ENCODE measurements around the gene RGR.

RGR gene, protein sequence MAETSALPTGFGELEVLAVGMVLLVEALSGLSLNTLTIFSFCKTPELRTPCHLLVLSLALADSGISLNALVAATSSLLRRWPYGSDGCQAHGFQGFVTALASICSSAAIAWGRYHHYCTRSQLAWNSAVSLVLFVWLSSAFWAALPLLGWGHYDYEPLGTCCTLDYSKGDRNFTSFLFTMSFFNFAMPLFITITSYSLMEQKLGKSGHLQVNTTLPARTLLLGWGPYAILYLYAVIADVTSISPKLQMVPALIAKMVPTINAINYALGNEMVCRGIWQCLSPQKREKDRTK

DNA sequence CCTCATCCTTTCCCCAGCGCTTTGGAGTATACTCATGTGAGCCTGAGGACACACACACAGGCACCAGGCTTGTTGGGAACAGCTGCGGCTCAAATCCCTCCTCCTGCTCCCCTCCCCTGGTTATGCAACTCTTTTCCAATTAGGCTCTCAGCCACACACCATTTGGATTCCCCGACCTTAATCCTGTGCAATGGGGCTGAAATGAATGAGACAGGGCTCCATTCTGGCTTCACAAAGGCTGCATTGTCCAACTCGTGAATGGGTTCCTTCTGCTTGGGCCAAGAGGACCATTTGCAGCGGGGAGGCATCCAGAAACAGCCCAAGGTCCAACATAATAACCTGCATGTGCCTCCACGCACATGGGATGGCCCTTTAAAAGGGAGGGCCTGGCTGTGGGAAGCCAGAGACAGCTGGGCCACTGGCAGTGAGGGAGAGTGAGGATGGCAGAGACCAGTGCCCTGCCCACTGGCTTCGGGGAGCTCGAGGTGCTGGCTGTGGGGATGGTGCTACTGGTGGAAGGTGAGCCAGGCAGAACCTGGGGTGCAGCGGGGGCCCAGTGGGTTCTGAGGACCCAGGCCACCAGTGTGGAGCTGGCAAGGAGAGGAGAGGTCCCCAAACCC, at the start of gene RGR:
RGR (plus strand) TSS at position 403 of the 620 bp plus-strand sequence; CDS start at position 441, 38 bp downstream.
- DNase-seq (ENCODE audit: low read depth in 1 of 2, low spot score in 1 of 2): no peak

DNA sequence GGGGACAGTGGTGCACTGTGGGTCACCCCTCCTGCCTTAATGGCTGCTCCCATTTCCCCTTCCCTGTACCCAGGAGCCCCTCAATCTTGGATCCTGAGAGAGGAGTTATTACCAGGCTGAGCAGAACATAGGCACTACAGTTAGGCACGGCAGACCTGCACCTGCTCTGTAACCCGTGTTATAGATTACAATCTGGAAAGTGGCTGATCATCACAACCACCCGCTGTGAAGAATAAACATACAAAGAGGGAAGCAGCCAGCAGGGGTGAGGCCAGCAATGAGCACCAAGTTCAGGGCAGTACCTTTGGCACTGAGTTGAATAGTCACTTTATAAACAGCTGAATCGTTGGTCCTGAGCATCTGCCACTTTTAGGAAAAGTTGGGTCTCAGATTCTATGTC, 48.8 kb upstream of the RGR start:
- no peak for DNase-seq (ENCODE audit: low read depth in 1 of 2, low spot score in 1 of 2)

DNA sequence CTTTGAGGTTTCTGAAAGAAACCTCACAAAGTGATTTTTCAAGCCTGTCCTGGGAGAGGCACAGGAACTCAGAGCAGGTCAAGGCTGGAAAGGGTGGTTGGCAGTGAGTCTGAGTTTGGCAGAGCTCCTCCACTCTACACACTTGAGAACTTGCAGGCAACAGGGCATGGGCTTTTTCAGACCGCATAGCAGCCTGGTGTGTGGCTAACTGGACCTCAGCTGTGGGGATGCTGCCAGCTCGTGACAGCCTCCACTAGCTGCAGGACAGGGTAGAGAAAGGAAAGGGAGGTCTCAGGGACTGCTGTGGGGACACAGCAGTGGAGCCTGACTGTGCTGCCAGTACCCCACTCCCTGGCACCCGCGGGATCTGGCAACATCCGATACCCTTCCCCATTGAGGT, 47.9 kb upstream of the RGR start:
- no peak for DNase-seq (ENCODE audit: low read depth in 1 of 2, low spot score in 1 of 2)

DNA sequence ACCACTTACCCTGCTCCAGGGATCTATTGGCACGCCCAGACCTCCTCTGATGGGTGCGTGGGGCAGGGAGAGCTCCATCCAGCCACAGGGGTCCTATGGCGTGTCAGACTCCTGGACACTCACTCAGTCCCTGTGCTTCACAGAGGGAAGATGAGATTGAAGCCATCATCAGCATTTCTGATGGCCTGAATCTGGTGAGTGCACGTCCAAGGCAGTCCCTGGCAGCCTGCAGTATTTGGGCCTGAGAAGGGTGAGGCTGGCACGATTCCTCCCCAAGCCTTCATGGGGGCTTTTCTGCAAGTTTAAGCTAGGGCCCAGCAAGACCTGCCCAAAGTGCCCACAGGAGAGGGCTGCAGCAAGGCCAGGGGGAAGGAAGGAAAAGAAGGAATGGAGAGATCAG, 47.2 kb upstream of the RGR start:
- no peak for DNase-seq (ENCODE audit: low read depth in 1 of 2, low spot score in 1 of 2)

DNA sequence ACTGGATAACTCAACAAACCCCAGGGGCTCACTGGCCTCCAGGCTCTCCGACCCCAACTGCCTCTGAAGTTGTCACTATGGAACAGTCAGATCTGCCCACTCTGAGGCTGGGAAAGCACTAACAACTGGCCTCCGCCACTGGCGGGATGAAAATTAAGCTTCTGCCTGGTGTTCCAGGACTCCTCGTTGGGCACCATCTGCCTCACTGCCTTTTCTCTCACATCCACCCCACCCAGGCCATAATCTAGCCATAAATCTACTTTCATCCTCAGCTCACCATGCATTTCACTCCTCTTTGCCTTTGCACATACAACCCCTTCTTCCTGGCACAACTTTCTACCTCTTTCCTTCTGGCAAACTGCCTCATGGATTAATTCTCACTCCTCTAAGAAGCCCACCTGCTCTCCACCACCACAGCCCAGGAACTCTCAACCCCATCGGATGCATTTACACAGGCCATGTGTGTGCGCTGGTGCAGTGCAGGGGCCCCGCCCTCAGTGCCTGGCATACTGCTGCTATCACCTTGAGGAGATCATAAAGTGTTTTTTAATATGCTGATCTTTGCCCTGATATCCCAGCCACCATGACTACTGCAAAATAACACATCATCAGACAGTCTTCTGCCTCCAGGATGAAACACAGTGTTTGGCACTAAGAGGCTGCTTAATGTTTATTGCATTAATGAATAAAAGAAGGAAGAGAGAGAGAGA, 46.5 kb upstream of the RGR start:
- DNase-seq (ENCODE audit: low read depth in 1 of 2, low spot score in 1 of 2): no peak

DNA sequence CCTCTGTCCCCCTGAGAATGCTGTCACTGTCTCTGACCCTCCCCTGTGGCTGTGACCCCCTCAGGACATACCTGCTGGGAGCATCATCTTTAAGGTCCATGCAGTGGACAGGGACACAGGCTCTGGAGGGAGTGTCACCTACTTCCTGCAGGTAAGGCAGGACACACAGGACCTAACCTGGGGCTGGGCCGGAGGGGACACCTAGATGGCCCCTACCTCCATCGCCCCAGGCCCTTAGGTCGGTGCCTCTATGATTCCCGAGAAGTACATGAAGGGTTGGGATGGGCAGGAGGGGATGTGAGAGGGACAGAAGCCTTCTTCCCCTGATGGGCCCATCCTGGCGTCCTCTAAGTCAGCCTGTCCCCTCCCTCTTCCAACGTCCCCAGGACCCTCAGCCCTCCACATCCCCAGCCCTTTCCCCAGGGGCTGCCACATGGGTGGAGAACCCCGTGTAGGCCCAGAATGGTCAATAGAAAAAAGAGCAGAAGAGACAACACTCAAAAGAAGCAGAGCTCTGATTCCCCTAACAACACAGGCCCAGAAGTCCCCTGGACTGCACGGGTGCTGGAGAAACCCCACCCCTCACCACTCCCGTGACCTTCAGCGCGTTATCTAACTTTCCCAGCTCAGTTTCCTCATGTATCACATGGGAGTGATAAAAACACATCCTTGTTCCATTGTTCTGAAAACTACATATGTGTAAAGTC, 44.2 kb upstream of the RGR start:
- no peak for DNase-seq (ENCODE audit: low read depth in 1 of 2, low spot score in 1 of 2)

DNA sequence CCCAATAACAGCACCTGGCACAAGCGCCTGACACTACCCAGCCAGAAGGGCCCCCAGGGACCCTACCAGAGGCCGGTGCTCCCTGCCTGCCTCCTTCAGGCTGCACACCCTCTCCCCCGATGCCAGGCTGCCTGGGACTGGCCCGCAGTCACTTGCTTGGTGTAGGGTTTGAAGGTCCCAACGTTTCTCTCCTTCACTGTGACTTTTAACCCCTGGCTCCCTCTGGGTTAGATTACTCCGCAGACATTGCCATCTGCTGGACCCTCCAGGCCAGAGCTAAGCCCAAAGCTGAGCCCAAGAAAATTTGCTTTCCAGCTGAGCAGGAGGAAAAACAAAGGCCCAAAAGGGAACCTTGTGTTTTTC, 43.6 kb upstream of the RGR start:
- DNase-seq (ENCODE audit: low read depth in 1 of 2, low spot score in 1 of 2): no peak

DNA sequence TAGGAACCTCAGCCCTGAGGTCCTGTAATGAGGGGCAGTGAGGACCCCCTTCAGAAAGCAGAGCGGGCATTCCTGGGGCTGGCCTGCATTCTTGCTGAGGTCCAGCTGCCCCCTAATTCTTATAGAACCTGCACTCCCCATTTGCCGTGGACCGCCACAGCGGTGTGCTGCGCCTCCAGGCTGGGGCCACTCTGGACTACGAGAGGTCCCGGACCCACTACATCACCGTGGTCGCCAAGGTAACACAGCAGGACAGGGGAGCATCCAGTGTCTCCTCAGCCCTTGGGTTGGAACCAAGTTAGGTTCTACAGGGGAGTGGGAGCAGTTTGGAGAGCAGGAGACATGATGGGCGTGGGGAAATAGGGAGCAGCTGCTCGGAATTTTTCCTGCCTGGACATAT, 43.2 kb upstream of the RGR start:
- no peak for DNase-seq (ENCODE audit: low read depth in 1 of 2, low spot score in 1 of 2)

DNA sequence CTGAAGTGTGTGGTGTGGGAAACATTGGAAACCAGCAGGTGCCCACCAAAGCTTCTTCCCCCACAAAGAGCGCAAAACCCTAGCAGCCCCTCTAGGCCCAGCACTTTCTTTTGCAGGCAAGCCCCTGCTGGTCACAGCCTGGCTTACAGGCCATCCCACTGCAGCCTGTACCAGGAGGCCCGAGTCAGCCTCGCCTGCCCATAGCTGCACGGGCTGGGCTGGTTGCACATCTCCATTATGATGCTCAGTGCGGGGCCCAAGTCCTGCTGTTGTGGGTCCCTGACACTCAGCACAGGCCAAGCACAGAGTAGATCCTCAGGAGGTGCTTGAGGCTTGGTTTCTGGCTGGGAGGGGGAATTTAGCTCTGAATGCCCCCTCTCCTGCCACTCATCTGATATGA, 42.5 kb upstream of the RGR start:
- no peak for DNase-seq (ENCODE audit: low read depth in 1 of 2, low spot score in 1 of 2)

DNA sequence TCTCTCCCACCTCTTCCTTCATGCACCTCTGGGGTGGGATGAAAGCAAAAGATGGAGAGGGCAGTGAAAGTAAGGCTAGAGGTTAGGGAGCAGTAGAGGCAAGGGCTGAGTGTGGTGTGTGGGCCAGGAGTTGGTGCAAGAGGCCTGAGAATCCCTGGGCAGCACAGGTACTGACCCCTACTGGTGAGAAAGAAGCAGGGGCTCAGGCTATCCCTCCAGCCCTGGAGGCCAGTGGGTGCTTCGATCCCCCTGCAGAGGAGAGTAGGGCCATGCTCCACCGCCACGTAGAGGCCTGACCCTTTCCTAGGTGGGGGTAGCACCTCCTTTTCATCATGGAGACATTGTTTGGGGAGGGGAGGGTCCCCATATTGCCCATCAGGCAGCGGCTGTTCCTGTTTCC, 40.7 kb upstream of the RGR start:
- no peak for DNase-seq (ENCODE audit: low read depth in 1 of 2, low spot score in 1 of 2)

DNA sequence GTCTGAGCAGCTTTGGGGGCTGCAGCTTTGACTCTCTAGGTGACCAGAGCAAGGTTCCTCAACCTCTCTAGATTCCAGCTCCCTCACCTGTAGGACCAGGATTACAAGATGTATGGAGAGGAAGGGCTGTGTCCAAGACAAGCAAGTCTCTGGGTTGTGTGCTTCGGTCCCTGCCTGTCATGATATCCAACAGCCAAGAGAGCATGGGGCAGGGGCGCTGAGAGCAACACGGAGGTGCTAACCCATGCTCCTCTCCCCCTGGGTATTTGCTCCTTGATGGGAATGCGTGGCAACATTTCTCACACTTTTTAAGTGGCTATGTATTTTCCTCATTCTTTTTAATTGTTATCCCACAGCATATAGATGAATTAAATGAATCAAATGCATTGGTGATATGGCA, 40.2 kb upstream of the RGR start:
- DNase-seq (ENCODE audit: low read depth in 1 of 2, low spot score in 1 of 2): no peak

DNA sequence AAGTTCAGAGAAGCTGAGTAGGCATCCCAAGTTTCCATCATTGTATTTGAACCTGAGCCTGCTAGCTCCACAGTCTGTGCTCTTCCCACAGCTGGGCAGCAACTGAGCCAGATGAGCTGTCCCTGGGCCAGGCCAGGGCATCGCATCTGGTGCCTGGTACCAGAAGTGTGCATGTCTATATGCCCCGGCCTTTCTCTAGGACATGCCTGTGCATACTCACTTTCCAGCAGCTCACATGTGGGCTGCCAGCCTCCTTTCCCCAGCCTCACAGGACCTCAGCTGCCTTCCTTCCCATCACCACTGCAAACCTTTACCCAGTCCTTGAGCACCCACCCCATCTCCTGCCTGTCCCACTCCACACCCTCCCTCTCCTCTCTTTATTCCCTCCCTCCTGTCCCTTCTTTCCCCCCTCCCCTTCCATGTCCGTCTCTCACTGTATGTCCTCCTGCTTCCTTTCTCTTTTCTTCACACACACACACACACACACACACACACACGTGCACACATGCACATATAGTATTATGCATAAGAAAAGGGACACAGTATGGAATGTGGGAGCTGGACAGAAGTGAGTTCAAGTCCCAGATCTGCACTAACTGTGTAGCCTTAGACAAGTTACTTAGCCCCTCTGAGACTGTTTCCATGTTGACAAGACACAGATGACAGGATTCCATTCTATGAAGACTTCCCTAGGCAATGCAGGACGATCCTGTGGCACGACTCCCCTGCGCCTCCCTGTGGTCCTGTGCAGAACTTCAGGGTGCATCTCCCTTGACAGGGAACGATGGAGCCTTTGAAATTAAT, 39.6 kb upstream of the RGR start:
- peak; percentile 29 to 32 for DNase-seq (ENCODE audit: low read depth in 1 of 2, low spot score in 1 of 2)

DNA sequence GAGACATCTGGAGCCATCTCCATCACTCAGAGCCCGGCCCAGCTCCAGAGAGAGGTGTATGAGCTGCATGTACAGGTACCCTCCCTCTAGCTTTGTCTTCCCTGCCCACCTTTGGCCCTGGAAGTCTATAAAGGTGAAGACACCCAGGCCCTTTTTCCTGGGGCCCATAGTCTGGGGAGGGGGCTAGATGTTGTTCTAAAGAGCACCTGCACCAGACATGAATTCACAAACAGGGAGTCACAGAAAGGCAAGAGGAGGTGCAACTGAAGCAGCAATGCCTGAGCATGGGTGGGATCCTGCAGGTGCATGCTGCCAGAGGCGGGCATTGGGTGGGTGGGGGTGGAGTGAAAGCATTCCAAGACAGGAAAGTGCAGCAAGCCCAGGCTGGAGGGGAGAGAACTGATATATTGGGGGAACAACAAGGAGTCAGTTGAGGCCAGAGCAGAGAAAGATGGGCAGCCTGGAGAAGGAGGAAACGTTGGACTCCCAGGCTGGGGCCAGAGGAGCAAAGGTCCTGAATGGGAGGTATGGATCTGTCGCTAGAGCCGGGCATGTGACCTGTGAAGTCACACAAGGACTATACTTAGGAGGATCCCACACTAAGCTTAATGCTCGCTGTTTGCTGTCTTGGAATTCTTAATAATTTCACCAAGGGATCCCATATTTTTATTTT, 38.9 kb upstream of the RGR start:
- DNase-seq (ENCODE audit: low read depth in 1 of 2, low spot score in 1 of 2): no peak

DNA sequence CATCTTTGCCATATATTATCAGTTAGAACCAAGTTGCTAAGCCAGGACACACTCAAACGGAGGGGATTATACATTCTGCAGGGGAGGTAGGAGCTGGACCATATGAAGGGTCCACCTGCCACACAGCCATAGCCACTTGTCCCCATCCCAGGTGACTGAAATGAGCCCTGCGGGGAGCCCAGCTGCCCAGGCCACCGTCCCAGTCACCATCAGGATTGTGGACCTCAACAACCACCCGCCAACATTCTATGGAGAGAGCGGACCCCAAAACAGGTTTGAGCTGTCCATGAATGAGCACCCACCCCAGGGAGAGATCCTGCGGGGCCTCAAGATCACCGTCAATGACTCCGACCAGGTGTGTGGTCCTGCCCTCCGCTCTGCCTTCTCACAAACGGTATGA, 36.8 kb upstream of the RGR start:
- no peak for DNase-seq (ENCODE audit: low read depth in 1 of 2, low spot score in 1 of 2)

DNA sequence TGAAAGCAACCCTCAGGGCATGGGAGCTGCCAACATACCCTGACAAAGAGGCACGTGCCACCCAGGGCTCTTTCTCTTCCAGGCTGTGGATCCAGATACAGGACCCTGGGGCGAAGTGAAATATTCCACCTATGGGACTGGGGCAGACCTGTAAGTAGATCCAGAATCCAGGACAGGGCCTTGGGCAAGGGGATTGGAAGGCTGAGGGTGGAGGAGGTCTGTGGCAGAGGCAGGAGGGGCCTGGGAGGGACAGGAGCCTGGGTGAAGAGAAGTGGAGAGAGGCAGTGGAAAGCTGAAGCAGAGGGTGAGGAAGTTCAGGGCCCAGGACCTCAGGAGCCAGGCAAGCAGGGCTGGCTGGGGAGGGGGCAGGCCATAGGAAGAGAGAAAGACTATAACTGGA, 33.3 kb upstream of the RGR start:
- no peak for DNase-seq (ENCODE audit: low read depth in 1 of 2, low spot score in 1 of 2)

DNA sequence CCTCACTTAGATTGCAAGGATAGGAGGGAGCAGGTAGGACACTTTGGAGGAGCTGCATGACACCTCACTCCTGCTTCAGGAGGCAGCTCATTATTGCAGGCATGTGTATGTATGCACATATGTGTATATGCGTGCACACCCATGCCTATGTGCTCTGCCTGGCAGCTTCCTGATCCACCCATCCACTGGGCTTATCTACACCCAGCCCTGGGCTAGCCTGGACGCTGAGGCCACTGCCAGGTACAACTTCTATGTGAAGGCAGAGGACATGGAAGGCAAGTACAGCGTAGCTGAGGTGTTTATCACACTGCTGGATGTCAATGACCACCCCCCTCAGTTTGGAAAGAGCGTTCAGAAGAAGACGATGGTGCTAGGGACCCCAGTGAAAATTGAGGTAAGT, 32.8 kb upstream of the RGR start:
- no peak for DNase-seq (ENCODE audit: low read depth in 1 of 2, low spot score in 1 of 2)

DNA sequence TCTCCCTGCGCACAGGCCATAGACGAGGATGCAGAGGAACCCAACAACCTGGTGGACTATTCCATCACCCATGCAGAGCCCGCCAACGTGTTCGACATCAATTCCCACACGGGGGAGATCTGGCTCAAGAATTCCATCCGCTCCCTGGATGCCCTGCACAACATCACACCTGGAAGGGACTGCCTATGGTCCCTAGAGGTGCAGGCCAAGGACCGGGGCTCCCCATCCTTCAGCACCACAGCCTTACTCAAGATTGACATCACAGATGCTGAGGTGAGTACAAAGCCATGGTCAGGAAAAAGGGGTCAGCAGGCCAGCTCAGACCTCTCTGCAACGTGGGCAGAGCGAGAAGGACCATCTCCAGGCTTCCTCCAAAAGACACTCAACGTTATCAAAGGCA, 31.8 kb upstream of the RGR start:
- no peak for DNase-seq (ENCODE audit: low read depth in 1 of 2, low spot score in 1 of 2)

DNA sequence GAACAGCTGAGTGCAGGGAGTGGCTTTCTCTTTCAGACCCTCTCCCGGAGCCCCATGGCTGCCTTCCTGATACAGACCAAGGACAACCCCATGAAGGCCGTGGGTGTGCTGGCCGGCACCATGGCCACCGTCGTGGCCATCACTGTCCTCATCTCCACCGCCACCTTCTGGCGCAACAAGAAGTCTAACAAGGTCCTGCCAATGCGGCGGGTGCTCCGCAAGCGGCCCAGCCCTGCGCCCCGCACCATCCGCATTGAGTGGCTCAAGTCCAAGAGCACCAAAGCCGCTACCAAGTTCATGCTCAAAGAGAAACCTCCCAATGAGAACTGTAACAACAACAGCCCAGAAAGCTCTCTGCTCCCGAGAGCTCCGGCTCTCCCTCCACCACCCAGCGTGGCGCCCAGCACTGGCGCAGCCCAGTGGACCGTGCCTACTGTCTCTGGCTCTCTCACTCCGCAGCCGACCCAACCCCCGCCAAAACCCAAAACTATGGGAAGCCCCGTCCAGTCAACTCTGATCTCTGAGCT, 30.7 kb upstream of the RGR start:
- DNase-seq (ENCODE audit: low read depth in 1 of 2, low spot score in 1 of 2): no peak

DNA sequence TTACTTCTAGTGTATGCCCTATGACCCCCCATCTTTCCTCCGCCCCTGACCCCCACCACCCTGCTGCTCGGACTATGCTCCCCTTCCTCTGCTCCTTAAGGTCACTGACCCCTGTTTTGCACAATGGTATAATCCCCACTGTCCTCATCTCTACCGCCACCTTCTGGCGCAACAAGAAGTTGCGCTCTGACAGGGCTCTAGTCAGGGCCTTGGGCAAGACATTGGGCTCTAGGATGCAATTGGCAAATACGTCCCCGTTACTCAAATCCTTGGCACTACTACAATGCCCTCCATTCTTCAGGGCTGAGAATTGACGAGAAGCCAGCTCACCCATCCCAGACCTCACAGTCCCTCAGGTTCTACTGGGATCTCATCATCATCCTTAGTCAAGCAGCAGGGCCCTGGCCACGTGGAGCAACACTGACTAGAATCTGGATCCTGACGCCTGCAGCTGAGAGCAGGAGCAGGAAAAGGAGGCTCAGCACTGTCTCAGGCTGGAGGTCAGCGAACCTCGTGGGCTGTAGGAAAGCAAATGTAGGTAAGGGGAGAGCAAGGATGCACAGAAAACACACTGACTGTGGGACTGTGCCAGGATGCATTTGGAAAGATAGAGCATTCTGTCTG, 30.1 kb upstream of the RGR start:
- DNase-seq (ENCODE audit: low read depth in 1 of 2, low spot score in 1 of 2): no peak

DNA sequence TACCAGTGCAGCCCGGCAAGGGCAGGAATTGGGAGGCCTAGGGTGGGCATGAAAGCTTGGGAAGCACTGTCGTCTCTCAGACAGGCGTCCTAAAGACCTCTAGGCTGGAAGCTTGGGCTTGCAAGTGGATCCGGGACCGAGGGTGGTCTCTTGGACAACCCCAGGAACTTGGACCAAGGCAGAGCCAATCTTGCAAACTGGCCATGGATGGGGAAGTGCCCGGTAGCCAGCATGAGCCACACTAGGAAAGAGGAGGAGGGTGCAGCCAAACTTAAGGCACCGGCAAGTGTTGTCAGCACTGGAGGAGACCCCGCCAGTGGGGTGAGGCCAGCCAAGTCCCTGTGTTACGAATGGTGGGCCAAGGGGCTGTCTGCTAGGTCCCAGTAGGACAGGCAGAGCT, 28.0 kb upstream of the RGR start:
- DNase-seq (ENCODE audit: low read depth in 1 of 2, low spot score in 1 of 2): no peak

Data from activated CD4-positive, alpha-beta T cell treated with anti-CD3 and anti-CD28 coated beads, Interleukin-2, amount 50 U/mL, for 24 hours (primary cell).